H9 (cell line): ENCODE measurements around the gene ALG12. TPM values are rescaled to one million over a fixed set of nuclear protein-coding genes. Genes with fewer than 3 reads are reported as not detected.
"Not testable (repeated sequence)": the region's sequence is repeated elsewhere in the genome, so short reads cannot be mapped to it uniquely, and the experiment has no call there.

Source experiments
- DNase-seq: peaks from one replicate; pipeline ENCODE4 v3.0.0-alpha.2; 2017
- H2AFZ ChIP-seq: one replicate; pipeline ENCODE4 v1.6.1; 2013; ENCODE audit warnings: mild to moderate bottlenecking, low read length, control low read depth, moderate library complexity
- H2AK5ac ChIP-seq: 2 replicates; pipeline ENCODE4 v1.6.1; 2013; ENCODE audit warnings: low read length, control low read depth, mixed read lengths; ENCODE audit not compliant: insufficient read length
- H2BK120ac ChIP-seq: one replicate; pipeline ENCODE4 v1.6.1; 2013; ENCODE audit warnings: low read depth, mild to moderate bottlenecking, low read length, control low read depth, inconsistent platforms; ENCODE audit not compliant: poor library complexity, severe bottlenecking
- H2BK12ac ChIP-seq: 2 replicates; pipeline ENCODE4 v1.6.1; 2013; ENCODE audit warnings: low read length, control low read depth, mixed read lengths, low read depth; ENCODE audit not compliant: insufficient read length
- H2BK15ac ChIP-seq: 2 replicates; pipeline ENCODE4 v1.6.1; 2013; ENCODE audit warnings: low read depth, low read length, control low read depth
- H2BK20ac ChIP-seq: one replicate; pipeline ENCODE4 v1.6.1; 2013; ENCODE audit warnings: low read depth, mild to moderate bottlenecking, low read length, control low read depth, inconsistent platforms; ENCODE audit not compliant: poor library complexity, severe bottlenecking
- H2BK5ac ChIP-seq: 2 replicates; pipeline ENCODE4 v1.6.1; 2013; ENCODE audit warnings: low read length, control low read depth, mixed read lengths; ENCODE audit not compliant: insufficient read length
- H3K14ac ChIP-seq: 2 replicates; pipeline ENCODE4 v1.6.1; 2013; ENCODE audit warnings: low read length, control low read depth; ENCODE audit not compliant: insufficient read depth
- H3K18ac ChIP-seq: 2 replicates; pipeline ENCODE4 v1.6.1; 2013; ENCODE audit warnings: low read depth, mild to moderate bottlenecking, mixed read lengths, low read length, control low read depth; ENCODE audit not compliant: insufficient read length
- H3K23ac ChIP-seq: 2 replicates; pipeline ENCODE4 v1.6.1; 2013; ENCODE audit warnings: low read length, control low read depth, mixed read lengths, low read depth; ENCODE audit not compliant: insufficient read length
- H3K23me2 ChIP-seq: 2 replicates; pipeline ENCODE4 v1.6.1; 2013; ENCODE audit warnings: low read depth, mild to moderate bottlenecking, mixed read lengths, low read length, control low read depth; ENCODE audit not compliant: insufficient read length, poor library complexity, severe bottlenecking
- H3K27ac ChIP-seq: 2 replicates; pipeline ENCODE4 v1.5.1; 2013; ENCODE audit warnings: low read length, control low read depth, mixed read lengths, low read depth; ENCODE audit not compliant: insufficient read length
- H3K27me3 ChIP-seq: 2 replicates; pipeline ENCODE4 v1.6.1; 2013; ENCODE audit warnings: low read length, control low read depth, inconsistent platforms; ENCODE audit not compliant: insufficient read depth
- H3K4ac ChIP-seq: 2 replicates; pipeline ENCODE4 v1.6.1; 2013; ENCODE audit warnings: low read depth, mild to moderate bottlenecking, control low read depth, inconsistent platforms, low read length, moderate library complexity
- H3K4me1 ChIP-seq: 2 replicates; pipeline ENCODE4 v1.6.1; 2013; ENCODE audit warnings: low read length, control low read depth, inconsistent platforms; ENCODE audit not compliant: insufficient read depth
- H3K4me2 ChIP-seq: 2 replicates; pipeline ENCODE4 v1.6.1; 2013; ENCODE audit warnings: low read length, control low read depth, mixed read lengths; ENCODE audit not compliant: insufficient read length, insufficient read depth
- H3K56ac ChIP-seq: 2 replicates; pipeline ENCODE4 v1.6.1; 2013; ENCODE audit warnings: low read depth, mild to moderate bottlenecking, mixed read lengths, low read length, control low read depth; ENCODE audit not compliant: insufficient read length
- H3K79me1 ChIP-seq: 2 replicates; pipeline ENCODE4 v1.6.1; 2013; ENCODE audit warnings: low read depth, mild to moderate bottlenecking, moderate library complexity, low read length, control low read depth, inconsistent platforms; ENCODE audit not compliant: insufficient read depth, poor library complexity, severe bottlenecking
- H3K79me2 ChIP-seq: 2 replicates; pipeline ENCODE4 v1.6.1; 2013; ENCODE audit warnings: low read length, control low read depth, inconsistent platforms; ENCODE audit not compliant: insufficient read depth
- H3K9ac ChIP-seq: 2 replicates; pipeline ENCODE4 v1.6.1; 2013; ENCODE audit warnings: low read length, control low read depth, mixed read lengths; ENCODE audit not compliant: insufficient read length; ENCODE audit errors: extremely low read depth
- H3K9me3 ChIP-seq: one replicate; pipeline ENCODE4 v1.6.1; 2013; ENCODE audit warnings: low read depth, low read length, inconsistent platforms; ENCODE audit not compliant: control insufficient read depth
- H3T11ph ChIP-seq: one replicate; pipeline ENCODE4 v1.6.1; 2013; ENCODE audit warnings: mild to moderate bottlenecking, low read length, control low read depth, inconsistent platforms
- H4K20me1 ChIP-seq: one replicate; pipeline ENCODE4 v1.6.1; 2013; ENCODE audit not compliant: control insufficient read depth, insufficient read length, insufficient read depth
- H4K5ac ChIP-seq: 2 replicates; pipeline ENCODE4 v1.6.1; 2013; ENCODE audit warnings: low read depth, mild to moderate bottlenecking, mixed read lengths, low read length, control low read depth; ENCODE audit not compliant: insufficient read length
- H4K8ac ChIP-seq: replicated peaks from 2 replicates; pipeline ENCODE4 v1.6.1; 2013; ENCODE audit warnings: low read length, control low read depth, mixed read lengths, low read depth; ENCODE audit not compliant: insufficient read length
- H4K91ac ChIP-seq: 2 replicates; pipeline ENCODE4 v1.6.1; 2013; ENCODE audit warnings: low read depth, mild to moderate bottlenecking, moderate library complexity, mixed read lengths, low read length, control low read depth; ENCODE audit not compliant: insufficient read length
- H3K27ac Mint-ChIP-seq, 3 experiments: 2 replicates in 2 of 3; 3 replicates in 1 of 3; pipeline ENCODE4 v1.8.0; 2020 to 2021; ENCODE audit warnings: mixed read lengths in 3 of 3, mild to moderate bottlenecking in 1 of 3, moderate library complexity in 1 of 3
- H3K27me3 Mint-ChIP-seq: 2 replicates; pipeline ENCODE4 v1.8.0; 2021; ENCODE audit warnings: low read depth, mild to moderate bottlenecking, moderate library complexity, mixed read lengths
- H3K36me3 Mint-ChIP-seq, 3 experiments: 2 replicates in 2 of 3; 3 replicates in 1 of 3; pipeline ENCODE4 v1.8.0; 2020 to 2021; ENCODE audit warnings: low read depth in 3 of 3, mixed read lengths in 3 of 3; ENCODE audit not compliant: insufficient read depth in 1 of 3
- H3K4me1 Mint-ChIP-seq, 2 experiments: 2 replicates each; pipeline ENCODE4 v1.8.0; 2020; ENCODE audit warnings: mixed read lengths in 2 of 2
- H3K4me3 Mint-ChIP-seq, 2 experiments: 2 replicates in 1 of 2; 3 replicates in 1 of 2; pipeline ENCODE4 v1.8.0; 2020 to 2021; ENCODE audit warnings: mild to moderate bottlenecking in 2 of 2, mixed read lengths in 2 of 2, moderate library complexity in 1 of 2
- H3K9me3 Mint-ChIP-seq, 2 experiments: 2 replicates in 1 of 2; 3 replicates in 1 of 2; pipeline ENCODE4 v1.8.0; 2020; ENCODE audit warnings: mild to moderate bottlenecking in 2 of 2, mixed read lengths in 2 of 2, moderate library complexity in 1 of 2
- WGBS: extraction: QIAGEN DNeasy Blood & Tissue Kit; methylation state at CpG from one replicate; pipeline ENCODE4 v1.1.7; 2013; ENCODE audit warnings: missing lambda C conversion rate, low lambda C conversion rate, mixed read lengths; ENCODE audit not compliant: insufficient read length; ENCODE audit errors: extremely low coverage; 5-methylcytosine and 5-hydroxymethylcytosine counted together
- total RNA-seq: library from RNA; stranded (reverse); gene quantifications from 2 replicates; pipeline ENCODE4 v1.2.1, GENCODE V29; 2021
- TF ChIP-seq, protein P1 (sequence below): fragments of 200-600 bp; sonication (generic); conservative IDR thresholded peaks from 3 replicates; pipeline ENCODE4 v1.8.0; 2021; ENCODE audit warnings: antibody characterized with exemption, mild to moderate bottlenecking

Gene ALG12
- total RNA-seq, 1 experiment from 2014 or later = 19.2 TPM

DNA sequence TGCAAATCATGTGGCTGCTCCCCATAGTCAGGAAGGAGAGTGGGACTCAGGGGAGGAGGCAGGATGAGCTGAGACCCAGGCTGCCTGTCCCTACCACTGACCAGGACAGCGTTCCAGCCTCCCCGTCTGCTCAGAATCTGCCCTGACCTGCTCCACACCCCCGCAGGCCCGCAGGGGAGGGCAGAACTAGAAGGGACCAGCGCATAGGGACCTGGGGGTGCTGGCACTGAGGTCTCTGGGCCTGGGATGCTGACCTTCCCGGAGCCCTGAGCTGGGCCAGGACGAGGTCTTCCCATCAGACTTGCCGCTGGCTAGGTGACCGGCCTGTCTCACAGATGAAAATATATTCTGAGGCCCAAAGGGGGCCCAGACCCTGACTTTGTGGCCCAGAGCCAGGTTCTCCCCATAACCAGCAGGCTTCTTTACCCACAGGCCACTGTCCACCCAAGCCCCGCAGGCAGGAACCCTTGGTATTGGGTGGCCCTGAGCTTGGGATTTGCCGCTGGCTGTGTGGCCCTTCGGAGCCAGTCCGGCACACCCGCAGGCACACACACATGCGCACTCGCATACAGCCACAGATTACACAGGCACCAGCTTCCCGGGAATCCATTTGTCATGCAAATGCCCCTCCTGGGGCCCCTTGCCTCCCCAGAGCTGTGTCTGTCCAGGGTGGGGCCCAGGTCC is 28.5 kb upstream of the ALG12 start:
- H3K9ac ChIP-seq = no peak overlapping the region
- no peak overlapping the region for H2BK20ac ChIP-seq
- H4K8ac ChIP-seq = no peak overlapping the region
- TF ChIP-seq, protein P1, sequence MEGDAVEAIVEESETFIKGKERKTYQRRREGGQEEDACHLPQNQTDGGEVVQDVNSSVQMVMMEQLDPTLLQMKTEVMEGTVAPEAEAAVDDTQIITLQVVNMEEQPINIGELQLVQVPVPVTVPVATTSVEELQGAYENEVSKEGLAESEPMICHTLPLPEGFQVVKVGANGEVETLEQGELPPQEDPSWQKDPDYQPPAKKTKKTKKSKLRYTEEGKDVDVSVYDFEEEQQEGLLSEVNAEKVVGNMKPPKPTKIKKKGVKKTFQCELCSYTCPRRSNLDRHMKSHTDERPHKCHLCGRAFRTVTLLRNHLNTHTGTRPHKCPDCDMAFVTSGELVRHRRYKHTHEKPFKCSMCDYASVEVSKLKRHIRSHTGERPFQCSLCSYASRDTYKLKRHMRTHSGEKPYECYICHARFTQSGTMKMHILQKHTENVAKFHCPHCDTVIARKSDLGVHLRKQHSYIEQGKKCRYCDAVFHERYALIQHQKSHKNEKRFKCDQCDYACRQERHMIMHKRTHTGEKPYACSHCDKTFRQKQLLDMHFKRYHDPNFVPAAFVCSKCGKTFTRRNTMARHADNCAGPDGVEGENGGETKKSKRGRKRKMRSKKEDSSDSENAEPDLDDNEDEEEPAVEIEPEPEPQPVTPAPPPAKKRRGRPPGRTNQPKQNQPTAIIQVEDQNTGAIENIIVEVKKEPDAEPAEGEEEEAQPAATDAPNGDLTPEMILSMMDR = no peak
- no peak overlapping the region for H4K5ac ChIP-seq
- no peaks in the 10 kb centered on the region for H3K27me3 ChIP-seq
- H3K14ac ChIP-seq = peak overlapping the region; percentile 89
- no peak overlapping the region for H2BK12ac ChIP-seq
- no peak overlapping the region for H2AK5ac ChIP-seq
- Mint-ChIP-seq H3K27ac (no peak overlapping the region; a peak in 1 of 7 replicates), H3K4me1 (peaks cover 13 to 27% of the 10 kb centered on the region in 2 experiments), H3K36me3 (no peaks in the 10 kb centered on the region), H3K27me3 (no peaks in the 10 kb centered on the region), H3K9me3 (no peaks in the 10 kb centered on the region), H3K4me3 (no peak overlapping the region)
- H3K4me1 ChIP-seq = no peaks in the 10 kb centered on the region
- peak; percentile 43 for DNase-seq
- no peak overlapping the region for H3T11ph ChIP-seq
- H4K20me1 ChIP-seq = no peaks in the 10 kb centered on the region
- H3K23me2 ChIP-seq = no peaks in the 10 kb centered on the region
- no peak overlapping the region for H2AFZ ChIP-seq
- H3K79me2 ChIP-seq = no peaks in the 10 kb centered on the region
- H2BK15ac ChIP-seq = no peak overlapping the region
- no peaks in the 10 kb centered on the region for H3K9me3 ChIP-seq
- peak overlapping the region; percentile 34 for H3K18ac ChIP-seq
- H3K23ac ChIP-seq = no peak overlapping the region
- H4K91ac ChIP-seq = no peak overlapping the region
- no peak overlapping the region for H3K4ac ChIP-seq
- no peak overlapping the region for H3K4me2 ChIP-seq
- no peak overlapping the region for H3K56ac ChIP-seq
- H3K79me1 ChIP-seq = no peaks in the 10 kb centered on the region
- H3K27ac ChIP-seq = no peak overlapping the region
- no CpG with 5 or more reads among the region's 17 CpGs for WGBS
- no peak overlapping the region for H2BK120ac ChIP-seq
- no peak overlapping the region for H2BK5ac ChIP-seq

DNA sequence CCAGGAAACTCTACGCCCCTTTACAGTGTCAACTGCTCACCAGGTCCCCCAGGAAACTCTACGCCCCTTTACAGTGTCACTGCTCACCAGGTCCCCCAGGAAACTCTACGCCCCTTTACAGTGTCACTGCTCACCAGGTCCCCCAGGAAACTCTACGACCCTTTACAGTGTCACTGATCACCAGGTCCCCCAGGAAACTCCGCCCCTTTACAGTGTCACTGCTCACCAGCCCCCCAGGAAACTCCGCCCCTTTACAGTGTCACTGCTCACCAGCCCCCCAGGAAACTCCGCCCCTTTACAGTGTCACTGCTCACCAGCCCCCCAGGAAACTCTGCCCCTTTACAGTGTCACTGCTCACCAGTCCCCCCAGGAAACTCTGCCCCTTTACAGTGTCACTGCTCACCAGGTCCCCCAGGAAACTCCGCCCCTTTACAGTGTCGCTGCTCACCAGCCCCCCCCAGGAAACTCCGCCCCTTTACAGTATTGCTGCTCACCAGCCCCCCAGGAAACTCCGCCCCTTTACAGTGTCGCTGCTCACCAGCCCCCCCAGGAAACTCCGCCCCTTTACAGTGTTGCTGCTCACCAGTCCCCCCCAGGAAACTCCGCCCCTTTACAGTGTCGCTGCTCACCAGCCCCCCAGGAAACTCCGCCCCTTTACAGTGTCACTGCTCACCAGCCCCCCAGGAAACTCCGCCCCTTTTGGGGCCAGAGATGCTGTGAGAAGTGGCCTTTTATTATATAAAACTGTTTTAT is 27.0 kb upstream of the ALG12 start:
- H2AFZ ChIP-seq, H3K14ac ChIP-seq, H3K9me3 ChIP-seq, H2BK12ac ChIP-seq, H2AK5ac ChIP-seq, H4K8ac ChIP-seq, H3K4me3 Mint-ChIP-seq, H3K18ac ChIP-seq, H3K4me1 ChIP-seq, H3K27me3 ChIP-seq, H3K56ac ChIP-seq, H3K4me2 ChIP-seq, H3K9me3 Mint-ChIP-seq, H3K23ac ChIP-seq, H3K79me2 ChIP-seq, H4K5ac ChIP-seq, H3T11ph ChIP-seq, H3K27ac ChIP-seq, H3K9ac ChIP-seq, H3K27me3 Mint-ChIP-seq, H2BK20ac ChIP-seq, H4K20me1 ChIP-seq, H3K23me2 ChIP-seq, DNase-seq, H2BK15ac ChIP-seq, H3K36me3 Mint-ChIP-seq, H3K27ac Mint-ChIP-seq, H2BK120ac ChIP-seq, H4K91ac ChIP-seq, H3K79me1 ChIP-seq, H2BK5ac ChIP-seq, H3K4ac ChIP-seq: not testable (repeated sequence)
- no CpG with 5 or more reads among the region's 17 CpGs for WGBS
- H3K4me1 Mint-ChIP-seq = peaks cover 13 to 22% of the 10 kb centered on the region in 2 experiments
